HEK293 (cell line): Measurements from ENCODE around the gene ACBD3.

Experiments used
- CTCF ChIA-PET: fragments of 350-600 bp; formaldehyde crosslinking; extraction: SDS; loops from one replicate; lab custom pipeline; 2021; ENCODE audit warnings: antibody characterized with exemption; lab: Yijun Ruan, JAX
- POLR2A ChIA-PET: fragments of 300-600 bp; formaldehyde crosslinking; extraction: SDS; loops from one replicate; lab custom pipeline; 2020; ENCODE audit warnings: antibody characterized with exemption, inconsistent platforms; lab: Yijun Ruan, JAX
- H3K27ac ChIP-seq: fragments of 200-500 bp; sonication (Bioruptor generic); 2 replicates; pipeline ENCODE4 v1.5.1; 2014; ENCODE audit warnings: low read depth, low read length, control low read depth, inconsistent platforms; ENCODE audit errors: extremely low read depth
- H3K36me3 ChIP-seq, 2 experiments: fragments of 200-500 bp in 1 of 2; sonication (Bioruptor generic) in 1 of 2; 1 replicate in 1 of 2; 2 replicates in 1 of 2; pipeline ENCODE4 v1.5.1; 2014 to 2017; ENCODE audit warnings: inconsistent platforms in 2 of 2, low read length in 2 of 2; ENCODE audit not compliant: control insufficient read depth in 2 of 2, insufficient read depth in 1 of 2
- H3K4me1 ChIP-seq: fragments of 200-500 bp; sonication (Bioruptor generic); 2 replicates; pipeline ENCODE4 v1.5.1; 2014; ENCODE audit warnings: mild to moderate bottlenecking, low read length, inconsistent platforms; ENCODE audit not compliant: control insufficient read depth, insufficient read depth
- H3K4me3 ChIP-seq: 2 replicates; pipeline ENCODE4 v1.5.1; 2011; ENCODE audit warnings: low read depth, mild to moderate bottlenecking, control low read depth, low read length, moderate library complexity
- H3K9me3 ChIP-seq: fragments of 200-500 bp; sonication (Bioruptor generic); 2 replicates; pipeline ENCODE4 v1.5.1; 2014; ENCODE audit warnings: low read depth, low read length, inconsistent platforms; ENCODE audit not compliant: control insufficient read depth, insufficient read depth
- AEBP2 ChIP-seq: fragments of 450-650 bp; formaldehyde crosslinking; IDR thresholded peaks from 2 replicates; pipeline ENCODE4 v1.5.1; 2016; ENCODE audit warnings: missing biosample characterization, missing genetic modification characterization, borderline replicate concordance
- BCL6B ChIP-seq: fragments of 450-650 bp; formaldehyde crosslinking; IDR thresholded peaks from 2 replicates; pipeline ENCODE4 v1.5.1; 2017; ENCODE audit warnings: missing biosample characterization, missing genetic modification characterization
- GLIS1 ChIP-seq: fragments of 450-650 bp; formaldehyde crosslinking; IDR thresholded peaks from 2 replicates; pipeline ENCODE4 v1.5.1; 2016; ENCODE audit warnings: missing biosample characterization, missing genetic modification characterization
- KLF1 ChIP-seq: fragments of 450-650 bp; formaldehyde crosslinking; IDR thresholded peaks from 2 replicates; pipeline ENCODE4 v1.5.1; 2016; ENCODE audit warnings: missing biosample characterization, missing genetic modification characterization
- SALL2 ChIP-seq: fragments of 450-650 bp; formaldehyde crosslinking; IDR thresholded peaks from 2 replicates; pipeline ENCODE4 v1.5.0; 2017; ENCODE audit warnings: missing biosample characterization, mild to moderate bottlenecking, missing genetic modification characterization, borderline replicate concordance
- SP2 ChIP-seq: fragments of 450-650 bp; formaldehyde crosslinking; IDR thresholded peaks from 2 replicates; pipeline ENCODE4 v1.5.1; 2016; ENCODE audit warnings: missing biosample characterization, missing genetic modification characterization
- ZBTB17 ChIP-seq: fragments of 450-650 bp; formaldehyde crosslinking; IDR thresholded peaks from 2 replicates; pipeline ENCODE4 v1.5.1; 2016; ENCODE audit warnings: missing biosample characterization, missing genetic modification characterization
- ZBTB48 ChIP-seq: fragments of 450-650 bp; formaldehyde crosslinking; IDR thresholded peaks from 2 replicates; pipeline ENCODE4 v1.5.1; 2016; ENCODE audit warnings: missing biosample characterization, missing genetic modification characterization
- ZNF10 ChIP-seq: fragments of 450-650 bp; formaldehyde crosslinking; IDR thresholded peaks from 2 replicates; pipeline ENCODE4 v1.5.1; 2017; ENCODE audit warnings: missing biosample characterization, missing genetic modification characterization
- ZNF16 ChIP-seq: fragments of 450-650 bp; formaldehyde crosslinking; IDR thresholded peaks from 2 replicates; pipeline ENCODE4 v1.5.1; 2016; ENCODE audit warnings: low read depth, missing biosample characterization, missing genetic modification characterization
- ZNF174 ChIP-seq: fragments of 450-650 bp; formaldehyde crosslinking; IDR thresholded peaks from 2 replicates; pipeline ENCODE4 v1.5.0; 2017; ENCODE audit warnings: missing biosample characterization, mild to moderate bottlenecking, missing genetic modification characterization
- ZNF239 ChIP-seq: fragments of 450-650 bp; formaldehyde crosslinking; IDR thresholded peaks from 2 replicates; pipeline ENCODE4 v1.5.1; 2016; ENCODE audit warnings: missing biosample characterization, missing genetic modification characterization
- ZNF335 ChIP-seq: fragments of 450-650 bp; formaldehyde crosslinking; conservative IDR thresholded peaks from 2 replicates; pipeline ENCODE4 v1.5.1; 2016; ENCODE audit warnings: missing biosample characterization, missing genetic modification characterization
- ZNF394 ChIP-seq: fragments of 450-650 bp; formaldehyde crosslinking; IDR thresholded peaks from 2 replicates; pipeline ENCODE4 v1.5.1; 2016; ENCODE audit warnings: missing biosample characterization, missing genetic modification characterization, mild to moderate bottlenecking, moderate library complexity, borderline replicate concordance
- ZNF501 ChIP-seq: fragments of 450-650 bp; formaldehyde crosslinking; IDR thresholded peaks from 2 replicates; pipeline ENCODE4 v1.5.1; 2016; ENCODE audit warnings: missing biosample characterization, missing genetic modification characterization
- ZNF600 ChIP-seq: fragments of 450-650 bp; formaldehyde crosslinking; IDR thresholded peaks from 2 replicates; pipeline ENCODE4 v1.5.1; 2016; ENCODE audit warnings: missing biosample characterization, missing genetic modification characterization
- ZNF624 ChIP-seq: fragments of 450-650 bp; formaldehyde crosslinking; IDR thresholded peaks from 2 replicates; pipeline ENCODE4 v1.5.1; 2017; ENCODE audit warnings: missing biosample characterization, missing genetic modification characterization
- ZNF664 ChIP-seq: fragments of 450-650 bp; formaldehyde crosslinking; IDR thresholded peaks from 2 replicates; pipeline ENCODE4 v1.5.1; 2016; ENCODE audit warnings: missing biosample characterization, missing genetic modification characterization
- ZNF692 ChIP-seq: fragments of 450-650 bp; formaldehyde crosslinking; IDR thresholded peaks from 2 replicates; pipeline ENCODE4 v1.5.1; 2016; ENCODE audit warnings: missing biosample characterization, missing genetic modification characterization
- ZNF747 ChIP-seq: fragments of 450-650 bp; formaldehyde crosslinking; IDR thresholded peaks from 2 replicates; pipeline ENCODE4 v1.5.1; 2016; ENCODE audit warnings: missing biosample characterization, missing genetic modification characterization
- ZNF776 ChIP-seq: fragments of 450-650 bp; formaldehyde crosslinking; IDR thresholded peaks from 2 replicates; pipeline ENCODE4 v1.5.0; 2017; ENCODE audit warnings: missing biosample characterization, missing genetic modification characterization, borderline replicate concordance
- ZSCAN30 ChIP-seq: fragments of 450-650 bp; IDR thresholded peaks from 2 replicates; pipeline ENCODE4 v1.5.1; 2018; ENCODE audit warnings: missing biosample characterization, mild to moderate bottlenecking, missing genetic modification characterization, moderate library complexity
- ZXDB ChIP-seq: fragments of 450-650 bp; formaldehyde crosslinking; IDR thresholded peaks from 2 replicates; pipeline ENCODE4 v1.5.1; 2016; ENCODE audit warnings: missing biosample characterization, missing genetic modification characterization
- TF ChIP-seq, protein P1 (sequence below): fragments of 450-650 bp; formaldehyde crosslinking; conservative IDR thresholded peaks from 2 replicates; pipeline ENCODE4 v1.5.1; 2016; ENCODE audit warnings: low read depth, missing biosample characterization, missing genetic modification characterization
- TF ChIP-seq, protein P2 (sequence below): fragments of 450-650 bp; formaldehyde crosslinking; IDR thresholded peaks from 2 replicates; pipeline ENCODE4 v1.5.1; 2016; ENCODE audit warnings: missing biosample characterization, missing genetic modification characterization

ACBD3 gene

GRCh38 chr1:226125097-226125630 is 61.4 kb downstream of the ACBD3 start (continued):
- TF ChIP-seq, protein P1, sequence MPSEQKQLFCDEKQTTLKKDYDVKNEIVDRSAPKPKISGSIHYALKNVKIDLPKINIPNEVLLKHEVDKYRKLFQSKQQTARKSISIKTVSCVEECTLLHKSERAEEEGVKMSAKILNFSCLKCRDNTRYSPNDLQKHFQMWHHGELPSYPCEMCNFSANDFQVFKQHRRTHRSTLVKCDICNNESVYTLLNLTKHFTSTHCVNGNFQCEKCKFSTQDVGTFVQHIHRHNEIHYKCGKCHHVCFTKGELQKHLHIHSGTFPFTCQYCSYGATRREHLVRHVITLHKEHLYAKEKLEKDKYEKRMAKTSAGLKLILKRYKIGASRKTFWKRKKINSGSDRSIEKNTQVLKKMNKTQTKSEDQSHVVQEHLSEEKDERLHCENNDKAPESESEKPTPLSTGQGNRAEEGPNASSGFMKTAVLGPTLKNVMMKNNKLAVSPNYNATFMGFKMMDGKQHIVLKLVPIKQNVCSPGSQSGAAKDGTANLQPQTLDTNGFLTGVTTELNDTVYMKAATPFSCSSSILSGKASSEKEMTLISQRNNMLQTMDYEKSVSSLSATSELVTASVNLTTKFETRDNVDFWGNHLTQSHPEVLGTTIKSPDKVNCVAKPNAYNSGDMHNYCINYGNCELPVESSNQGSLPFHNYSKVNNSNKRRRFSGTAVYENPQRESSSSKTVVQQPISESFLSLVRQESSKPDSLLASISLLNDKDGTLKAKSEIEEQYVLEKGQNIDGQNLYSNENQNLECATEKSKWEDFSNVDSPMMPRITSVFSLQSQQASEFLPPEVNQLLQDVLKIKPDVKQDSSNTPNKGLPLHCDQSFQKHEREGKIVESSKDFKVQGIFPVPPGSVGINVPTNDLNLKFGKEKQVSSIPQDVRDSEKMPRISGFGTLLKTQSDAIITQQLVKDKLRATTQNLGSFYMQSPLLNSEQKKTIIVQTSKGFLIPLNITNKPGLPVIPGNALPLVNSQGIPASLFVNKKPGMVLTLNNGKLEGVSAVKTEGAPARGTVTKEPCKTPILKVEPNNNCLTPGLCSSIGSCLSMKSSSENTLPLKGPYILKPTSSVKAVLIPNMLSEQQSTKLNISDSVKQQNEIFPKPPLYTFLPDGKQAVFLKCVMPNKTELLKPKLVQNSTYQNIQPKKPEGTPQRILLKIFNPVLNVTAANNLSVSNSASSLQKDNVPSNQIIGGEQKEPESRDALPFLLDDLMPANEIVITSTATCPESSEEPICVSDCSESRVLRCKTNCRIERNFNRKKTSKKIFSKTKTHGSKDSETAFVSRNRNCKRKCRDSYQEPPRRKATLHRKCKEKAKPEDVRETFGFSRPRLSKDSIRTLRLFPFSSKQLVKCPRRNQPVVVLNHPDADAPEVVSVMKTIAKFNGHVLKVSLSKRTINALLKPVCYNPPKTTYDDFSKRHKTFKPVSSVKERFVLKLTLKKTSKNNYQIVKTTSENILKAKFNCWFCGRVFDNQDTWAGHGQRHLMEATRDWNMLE = 0 out of 2 replicates have a peak, but pooled peaks have one; percentile 14
- TF ChIP-seq ZNF692 (tag by site-specific recombination) = peak; percentile 75
- TF ChIP-seq ZNF501 (tag by site-specific recombination) = 0 out of 2 replicates have a peak, but pooled peaks have one; percentile 71
- TF ChIP-seq ZNF174 (tag by site-specific recombination) = no peak
- no peak for TF ChIP-seq KLF1 (tag by site-specific recombination)
- peak; percentile 91 for TF ChIP-seq ZNF600
- 0 out of 2 replicates have a peak, but pooled peaks have one; percentile 40 for TF ChIP-seq ZXDB
- TF ChIP-seq ZNF335 (tag by site-specific recombination) = peak; percentile 66
- TF ChIP-seq SALL2 (tag by site-specific recombination) = no peak

- POLR2A ChIA-PET = interaction anchor here (0.5 to 2.7 kb wide), 5 partner anchors 18 to 124 kb away, joined by 3 to 16 read pairs (median 5); partner anchors contain the start of genes H3-3A and SDE2
- CTCF ChIA-PET = interaction anchor here (0.6 to 7.2 kb wide), 35 partner anchors 11 to 533 kb away, joined by 3 to 174 read pairs (median 7); no protein-coding TSS in a partner anchor
- H3K4me3 ChIP-seq = no peak overlapping the region
- H3K4me1 ChIP-seq = peaks cover 8% of the 10 kb centered on the region
- no peaks in the 10 kb centered on the region for H3K9me3 ChIP-seq
- H3K36me3 ChIP-seq = no peaks in the 10 kb centered on the region
- no peak overlapping the region for H3K27ac ChIP-seq
- TF ChIP-seq, protein P2, sequence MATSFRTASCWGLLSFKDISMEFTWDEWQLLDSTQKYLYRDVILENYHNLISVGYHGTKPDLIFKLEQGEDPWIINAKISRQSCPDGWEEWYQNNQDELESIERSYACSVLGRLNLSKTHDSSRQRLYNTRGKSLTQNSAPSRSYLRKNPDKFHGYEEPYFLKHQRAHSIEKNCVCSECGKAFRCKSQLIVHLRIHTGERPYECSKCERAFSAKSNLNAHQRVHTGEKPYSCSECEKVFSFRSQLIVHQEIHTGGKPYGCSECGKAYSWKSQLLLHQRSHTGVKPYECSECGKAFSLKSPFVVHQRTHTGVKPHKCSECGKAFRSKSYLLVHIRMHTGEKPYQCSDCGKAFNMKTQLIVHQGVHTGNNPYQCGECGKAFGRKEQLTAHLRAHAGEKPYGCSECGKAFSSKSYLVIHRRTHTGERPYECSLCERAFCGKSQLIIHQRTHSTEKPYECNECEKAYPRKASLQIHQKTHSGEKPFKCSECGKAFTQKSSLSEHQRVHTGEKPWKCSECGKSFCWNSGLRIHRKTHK (tag by site-specific recombination) = no peak
- TF ChIP-seq BCL6B (tag by site-specific recombination) (no peak), ZNF16 (no peak), ZNF239 (peak; percentile 8; the same call in 1 of the 2 replicates), ZBTB17 (tag by site-specific recombination) (no peak), ZNF624 (tag by site-specific recombination) (no peak), ZNF394 (peak; percentile 32; the same call in 1 of the 2 replicates), AEBP2 (tag by site-specific recombination) (no peak), ZNF664 (tag by site-specific recombination) (no peak), SP2 (tag by site-specific recombination) (no peak), ZBTB48 (tag by site-specific recombination) (no peak), ZSCAN30 (tag by site-specific recombination) (no peak), ZNF10 (no peak), ZNF747 (tag by site-specific recombination) (0 out of 2 replicates have a peak, but pooled peaks have one; percentile 41), ZNF776 (tag by site-specific recombination) (no peak), GLIS1 (tag by site-specific recombination) (no peak)
Observed at GRCh38 chr1:226123591-226124471, 62.7 kb downstream of the ACBD3 start.
